ENCODE measurements around the gene CRYL1.

- TF ChIP-seq CTCF (IDR thresholded peaks at IDR 0.05): no peak
- no peak for TF ChIP-seq POLR2A (IDR thresholded peaks at IDR 0.05)
These were observed 84.6 kb downstream of the CRYL1 start for GRCh38 chr13:20441056-20441455.
